Ammon's horn (tissue), 1 donor: ENCODE results near the gene ZFP36.

Experiments
- DNase-seq: peaks from one replicate; pipeline ENCODE4 v3.0.0-alpha.2; 2016; ENCODE audit warnings: low spot score

Gene ZFP36

DNA sequence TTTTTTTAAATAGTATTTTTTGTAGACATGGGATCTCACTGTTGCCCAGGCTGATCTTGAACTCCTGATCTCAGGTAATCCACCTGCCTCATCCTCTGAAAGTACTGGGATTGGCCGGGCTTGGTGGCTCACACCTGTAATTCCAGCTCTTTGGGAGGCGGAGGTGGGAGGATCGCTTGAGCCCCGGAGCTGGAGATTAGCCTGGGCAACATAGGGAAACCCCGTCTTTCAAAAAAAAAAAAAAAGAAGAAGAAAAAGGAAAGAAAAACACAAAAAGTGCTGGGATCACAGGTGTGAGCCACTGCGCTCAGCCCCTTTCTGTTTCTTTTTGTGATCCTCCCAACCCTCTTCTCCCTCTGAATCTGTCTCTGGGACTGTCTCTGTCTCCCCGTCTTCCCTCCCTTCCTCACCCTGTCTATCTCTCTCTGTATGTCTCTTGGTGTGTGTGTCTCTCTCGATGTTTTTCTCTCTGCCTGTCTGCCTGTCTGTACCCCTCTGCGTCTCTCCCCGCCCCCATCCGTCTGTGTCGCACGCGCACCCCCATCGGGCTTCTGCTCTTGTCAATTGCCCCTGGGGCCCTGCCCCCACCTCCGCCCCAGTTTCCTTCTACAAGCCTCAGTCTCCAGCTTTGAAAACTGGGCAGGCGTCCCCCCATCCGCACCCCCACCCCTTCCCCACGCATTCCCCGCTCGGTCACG, 540 bp upstream of the ZFP36 start:
- DNase-seq = no peak

DNA sequence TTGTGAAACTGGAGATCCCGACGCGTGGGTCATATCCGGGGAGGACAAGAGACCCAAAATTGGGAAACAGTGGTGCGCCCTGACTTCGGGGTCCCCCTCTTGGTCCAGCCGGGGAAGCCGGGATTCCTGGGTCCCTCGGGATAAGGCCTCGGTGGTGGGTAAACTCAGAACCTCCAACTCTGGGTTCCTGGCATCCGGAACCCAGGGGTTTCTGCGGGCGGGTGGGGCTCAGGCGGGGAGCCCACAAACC, 688 bp downstream of the ZFP36 start:
- DNase-seq = no peak

DNA sequence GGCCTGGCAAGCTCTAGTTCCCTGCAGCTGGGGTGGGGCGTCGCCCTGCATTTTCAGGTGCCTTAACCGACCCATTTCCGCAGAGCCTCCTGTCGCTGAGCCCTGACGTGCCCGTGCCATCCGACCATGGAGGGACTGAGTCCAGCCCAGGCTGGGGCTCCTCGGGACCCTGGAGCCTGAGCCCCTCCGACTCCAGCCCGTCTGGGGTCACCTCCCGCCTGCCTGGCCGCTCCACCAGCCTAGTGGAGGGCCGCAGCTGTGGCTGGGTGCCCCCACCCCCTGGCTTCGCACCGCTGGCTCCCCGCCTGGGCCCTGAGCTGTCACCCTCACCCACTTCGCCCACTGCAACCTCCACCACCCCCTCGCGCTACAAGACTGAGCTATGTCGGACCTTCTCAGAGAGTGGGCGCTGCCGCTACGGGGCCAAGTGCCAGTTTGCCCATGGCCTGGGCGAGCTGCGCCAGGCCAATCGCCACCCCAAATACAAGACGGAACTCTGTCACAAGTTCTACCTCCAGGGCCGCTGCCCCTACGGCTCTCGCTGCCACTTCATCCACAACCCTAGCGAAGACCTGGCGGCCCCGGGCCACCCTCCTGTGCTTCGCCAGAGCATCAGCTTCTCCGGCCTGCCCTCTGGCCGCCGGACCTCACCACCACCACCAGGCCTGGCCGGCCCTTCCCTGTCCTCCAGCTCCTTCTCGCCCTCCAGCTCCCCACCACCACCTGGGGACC, 1.2 kb downstream of the ZFP36 start:
- no peak for DNase-seq

DNA sequence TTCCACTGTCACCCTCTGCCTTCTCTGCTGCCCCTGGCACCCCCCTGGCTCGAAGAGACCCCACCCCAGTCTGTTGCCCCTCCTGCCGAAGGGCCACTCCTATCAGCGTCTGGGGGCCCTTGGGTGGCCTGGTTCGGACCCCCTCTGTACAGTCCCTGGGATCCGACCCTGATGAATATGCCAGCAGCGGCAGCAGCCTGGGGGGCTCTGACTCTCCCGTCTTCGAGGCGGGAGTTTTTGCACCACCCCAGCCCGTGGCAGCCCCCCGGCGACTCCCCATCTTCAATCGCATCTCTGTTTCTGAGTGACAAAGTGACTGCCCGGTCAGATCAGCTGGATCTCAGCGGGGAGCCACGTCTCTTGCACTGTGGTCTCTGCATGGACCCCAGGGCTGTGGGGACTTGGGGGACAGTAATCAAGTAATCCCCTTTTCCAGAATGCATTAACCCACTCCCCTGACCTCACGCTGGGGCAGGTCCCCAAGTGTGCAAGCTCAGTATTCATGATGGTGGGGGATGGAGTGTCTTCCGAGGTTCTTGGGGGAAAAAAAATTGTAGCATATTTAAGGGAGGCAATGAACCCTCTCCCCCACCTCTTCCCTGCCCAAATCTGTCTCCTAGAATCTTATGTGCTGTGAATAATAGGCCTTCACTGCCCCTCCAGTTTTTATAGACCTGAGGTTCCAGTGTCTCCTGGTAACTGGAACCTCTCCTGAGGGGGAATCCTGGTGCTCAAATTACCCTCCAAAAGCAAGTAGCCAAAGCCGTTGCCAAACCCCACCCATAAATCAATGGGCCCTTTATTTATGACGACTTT, 2.0 kb downstream of the ZFP36 start:
- no peak for DNase-seq

DNA sequence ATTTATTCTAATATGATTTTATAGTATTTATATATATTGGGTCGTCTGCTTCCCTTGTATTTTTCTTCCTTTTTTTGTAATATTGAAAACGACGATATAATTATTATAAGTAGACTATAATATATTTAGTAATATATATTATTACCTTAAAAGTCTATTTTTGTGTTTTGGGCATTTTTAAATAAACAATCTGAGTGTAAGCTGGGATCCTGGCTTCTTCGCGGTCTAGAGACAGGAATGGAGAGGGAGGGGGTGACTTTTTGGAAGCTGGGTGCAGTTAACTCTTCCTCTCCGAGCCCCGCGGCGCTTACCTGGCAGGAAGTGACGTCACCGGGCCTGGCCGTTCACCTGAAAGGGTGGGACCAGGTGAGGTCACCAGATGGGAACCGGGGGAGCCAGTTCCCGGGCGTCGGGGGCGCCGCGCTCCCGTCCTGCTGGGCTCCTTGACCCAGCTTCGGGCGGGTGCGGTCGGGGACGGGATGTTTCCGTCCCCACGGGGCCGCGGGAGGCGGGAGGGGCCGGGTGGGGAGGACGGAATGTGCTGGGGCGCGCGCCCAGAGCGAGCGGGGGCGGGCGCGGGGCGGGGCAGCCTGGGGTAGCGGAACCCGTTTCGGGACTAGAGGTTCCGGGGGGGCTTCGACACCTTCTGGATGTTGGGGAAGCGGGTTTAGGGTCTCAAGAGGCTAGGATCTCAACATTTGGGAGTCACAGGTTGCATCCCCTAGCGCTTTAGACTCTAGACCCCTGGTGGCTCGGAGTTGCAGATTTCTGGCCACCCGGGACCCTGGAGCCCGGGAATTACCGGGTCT, 2.8 kb downstream of the ZFP36 start:
- DNase-seq = peak; percentile 56

DNA sequence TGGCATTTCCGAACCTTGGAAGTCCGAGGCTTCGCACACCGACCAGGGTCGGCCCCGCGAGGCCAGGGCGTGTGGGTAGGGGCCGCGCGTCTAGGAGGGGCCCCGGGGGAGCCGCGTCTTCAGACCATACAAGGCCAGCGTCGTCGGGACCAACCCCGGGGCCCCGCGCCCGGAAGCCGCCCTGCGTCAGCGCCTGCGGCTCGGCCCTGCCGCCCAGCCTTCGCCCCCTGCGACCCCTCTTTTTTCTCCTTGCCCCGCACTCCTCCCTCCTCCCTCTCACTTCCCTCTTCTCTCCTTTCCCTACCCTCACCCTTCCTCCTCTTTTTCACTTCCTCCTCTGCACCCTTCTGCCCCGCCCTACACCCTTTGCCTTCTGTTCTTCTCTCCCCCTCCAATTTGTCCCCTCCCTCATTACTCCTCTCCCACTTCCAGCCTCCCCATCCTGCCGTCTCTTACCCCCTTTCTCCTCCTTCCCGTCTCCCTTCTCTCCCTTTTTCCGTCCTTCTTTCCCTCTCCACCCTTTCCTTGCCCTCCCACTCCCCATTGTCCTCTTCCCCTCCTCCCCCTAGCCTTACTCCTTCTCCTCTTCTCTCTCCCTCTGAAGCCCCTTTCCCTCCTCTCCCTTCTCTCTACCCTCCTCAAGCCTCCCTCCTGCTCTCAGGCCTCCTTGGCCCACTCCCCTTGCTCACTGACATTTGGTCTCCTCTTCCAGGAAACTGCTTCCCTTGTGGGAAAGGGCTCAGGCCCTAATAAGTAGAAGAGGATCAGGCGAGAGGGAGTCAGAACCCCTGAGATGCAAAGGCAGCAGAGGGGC, 3.6 kb downstream of the ZFP36 start:
- peak; percentile 73 for DNase-seq

DNA sequence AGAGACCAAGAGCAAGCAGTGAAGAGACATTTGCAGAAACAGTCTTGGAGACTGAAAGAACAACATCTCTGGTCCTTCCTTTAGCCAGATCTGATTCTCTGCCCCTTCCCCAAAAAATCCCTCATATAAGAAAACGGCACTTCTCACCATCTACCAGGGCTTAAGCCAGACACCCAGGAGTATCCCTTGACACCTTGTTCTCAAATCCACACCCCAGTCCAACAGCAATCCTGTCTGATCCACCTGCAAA, 4.1 kb downstream of the ZFP36 start:
- no peak for DNase-seq

DNA sequence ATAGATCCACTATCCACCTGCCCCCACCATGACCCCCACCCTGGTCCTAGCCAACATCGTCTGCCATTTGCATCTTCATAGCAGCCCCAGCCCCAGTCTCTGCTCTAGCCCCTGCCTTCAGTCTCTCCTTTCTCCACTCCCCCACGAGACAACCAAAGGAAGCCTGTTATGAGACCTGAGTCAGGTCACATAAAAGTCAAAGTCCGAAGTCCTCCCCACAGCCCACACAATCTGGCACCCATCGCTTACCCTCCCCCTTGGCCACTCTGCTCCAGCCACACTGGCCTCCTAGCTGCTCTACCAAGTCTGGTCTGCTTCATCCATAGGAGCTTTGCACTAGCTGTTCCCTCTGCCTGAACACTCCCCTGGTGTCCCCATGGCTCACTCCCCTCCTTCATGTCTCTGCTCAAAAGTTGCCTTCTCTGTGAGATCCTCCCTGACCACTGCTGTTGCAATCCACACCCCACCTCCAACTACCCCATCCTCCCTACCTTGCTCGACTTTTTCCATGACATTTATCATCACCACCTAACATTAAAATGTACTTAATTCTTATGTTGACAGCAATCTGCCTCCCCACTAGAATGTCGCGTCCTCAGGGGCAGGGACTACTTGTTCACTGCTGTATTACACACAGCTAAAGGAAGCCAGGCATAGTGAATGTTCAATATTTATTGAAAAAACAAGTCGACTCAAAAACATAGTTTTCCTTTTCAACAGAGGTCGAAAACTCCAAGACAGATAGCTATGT, 4.6 kb downstream of the ZFP36 start:
- no peak for DNase-seq

DNA sequence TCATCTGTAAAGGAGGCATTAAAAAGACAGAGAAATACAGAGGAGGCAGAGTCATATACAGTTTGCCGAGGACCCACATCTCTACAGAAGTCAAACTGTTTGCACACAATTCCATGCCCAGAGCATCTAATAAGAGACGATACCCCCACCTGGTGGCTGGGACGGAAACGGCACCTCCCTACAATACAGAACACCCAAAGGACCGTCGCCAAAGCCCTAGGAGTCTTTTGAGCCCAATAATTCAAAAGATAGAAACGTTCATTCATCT, 5.1 kb downstream of the ZFP36 start:
- DNase-seq = peak; percentile 90

DNA sequence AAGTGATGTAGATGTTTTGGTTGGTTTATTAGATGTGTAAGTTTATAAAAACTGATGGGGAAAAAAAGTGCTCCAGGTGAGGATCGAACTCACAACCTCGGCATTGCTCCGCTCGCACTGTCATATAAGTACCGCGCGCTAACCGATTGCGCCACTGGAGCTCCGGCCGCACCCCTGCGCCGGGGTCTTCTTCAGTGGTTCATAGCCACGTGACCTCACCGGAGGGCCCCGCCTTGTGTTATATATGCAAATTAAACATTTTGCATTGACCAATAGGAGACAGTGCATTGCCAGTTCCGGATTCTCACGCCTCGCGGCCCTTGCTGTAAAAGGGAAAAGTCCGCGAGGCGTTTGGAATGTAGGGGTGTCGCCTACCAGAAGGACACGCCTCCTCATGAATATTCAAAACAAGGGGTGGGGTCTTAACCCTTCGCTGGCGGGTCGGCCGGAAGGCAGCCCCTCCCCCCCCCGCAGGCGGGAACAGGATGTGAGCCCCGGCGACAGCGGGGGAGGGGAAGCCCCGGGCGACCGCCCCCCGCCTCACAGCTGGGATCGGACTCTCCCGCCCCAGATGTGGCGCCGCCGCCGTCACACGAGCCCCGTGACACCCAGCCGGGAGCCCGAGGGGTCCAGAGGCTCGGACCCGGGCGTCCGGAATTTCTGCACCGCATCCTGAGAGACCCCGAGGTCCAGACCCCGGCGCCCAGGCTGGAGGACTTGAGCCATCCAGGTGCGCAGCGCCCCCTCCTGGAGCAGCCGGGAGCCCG, 5.6 kb downstream of the ZFP36 start, which contains the start of gene PLEKHG2:
Gene PLEKHG2, plus strand, starts transcription at position 570 of the 767 bp plus-strand sequence. CDS start 1,418 bp downstream, outside the sequence.
- peak; percentile 98 for DNase-seq

DNA sequence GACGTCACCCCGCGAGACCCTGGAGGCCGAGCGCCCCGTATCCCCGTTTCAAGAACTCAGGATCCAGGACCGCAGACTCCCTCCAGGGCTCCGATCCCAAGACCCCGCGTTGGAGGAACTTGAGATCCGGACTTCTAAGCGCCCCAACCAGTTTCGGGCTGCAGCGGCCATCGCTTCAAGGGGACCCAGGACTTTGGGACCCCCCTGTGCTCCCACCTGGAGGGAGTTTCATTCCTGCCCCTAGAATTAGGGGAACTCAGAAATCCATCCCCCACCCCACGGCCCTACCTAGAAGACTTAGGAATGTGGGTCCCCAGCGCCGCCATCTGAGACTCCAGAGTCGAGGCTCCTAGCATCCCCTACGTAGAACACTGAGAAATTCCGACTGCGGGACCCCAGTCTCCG, 6.2 kb downstream of the ZFP36 start:
- no peak for DNase-seq

DNA sequence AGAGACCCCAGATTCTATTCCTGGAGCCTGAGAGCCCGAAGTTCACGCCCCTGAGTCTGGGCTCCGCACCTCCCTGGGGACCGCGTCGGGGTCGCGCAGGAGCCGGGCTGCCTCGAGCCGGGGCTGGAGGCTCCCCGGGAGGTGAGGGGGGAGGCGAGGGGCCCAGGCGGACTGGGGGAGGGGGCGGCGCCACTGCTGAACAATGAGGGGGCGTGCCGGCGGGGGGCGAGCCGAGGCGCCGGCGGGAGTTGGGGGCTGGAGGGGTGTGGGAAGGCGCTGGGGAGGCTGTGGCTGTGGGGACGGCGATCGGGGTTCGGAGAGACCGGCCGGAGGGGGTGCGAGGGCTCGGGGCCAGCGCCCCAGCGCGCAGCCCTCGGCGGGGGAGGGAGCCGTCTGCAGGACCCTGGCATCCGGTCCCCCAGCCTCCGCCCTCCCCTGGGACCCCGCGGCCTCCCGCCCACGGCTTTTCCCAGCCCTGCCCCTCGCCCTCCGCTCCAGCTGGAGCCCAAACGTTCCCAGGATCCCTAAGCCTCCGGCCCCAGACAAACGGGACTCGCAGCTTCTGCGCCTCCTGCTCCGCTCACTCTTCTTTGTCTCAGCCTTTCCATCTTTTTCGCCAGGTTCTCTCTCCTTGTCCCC, 6.7 kb downstream of the ZFP36 start:
- no peak for DNase-seq

DNA sequence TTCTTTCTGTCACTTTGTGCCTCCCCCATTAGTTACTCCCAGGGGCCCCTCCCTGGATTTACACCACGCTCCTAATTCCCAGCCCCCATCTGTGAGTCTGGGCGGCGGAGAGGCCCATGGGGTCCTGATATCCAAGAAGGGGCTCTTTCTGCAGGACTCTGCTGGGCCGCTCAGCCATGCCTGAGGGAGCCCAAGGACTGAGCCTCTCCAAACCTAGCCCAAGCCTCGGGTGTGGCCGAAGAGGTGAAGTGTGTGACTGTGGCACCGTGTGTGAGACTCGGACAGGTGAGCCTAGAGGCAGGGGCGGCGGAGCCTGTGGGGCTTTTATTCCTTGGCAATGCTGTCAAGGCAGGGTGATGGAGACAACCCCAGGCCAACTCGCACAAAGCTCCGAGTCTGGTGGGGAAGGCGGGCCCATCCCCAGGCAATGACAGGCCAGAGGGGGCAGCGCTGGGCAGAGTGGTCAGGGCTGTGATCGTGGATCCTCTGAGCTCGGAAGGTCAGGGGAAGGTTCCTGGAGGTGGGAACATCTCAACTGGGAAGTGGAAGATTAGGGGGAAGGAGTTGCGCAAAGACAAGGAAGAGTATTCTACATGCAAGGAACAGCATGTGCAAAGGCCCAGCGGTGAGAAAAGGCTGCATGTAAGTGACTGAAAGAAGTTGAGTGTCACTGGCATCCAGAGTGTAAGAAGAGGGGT, 7.4 kb downstream of the ZFP36 start:
- DNase-seq = no peak

DNA sequence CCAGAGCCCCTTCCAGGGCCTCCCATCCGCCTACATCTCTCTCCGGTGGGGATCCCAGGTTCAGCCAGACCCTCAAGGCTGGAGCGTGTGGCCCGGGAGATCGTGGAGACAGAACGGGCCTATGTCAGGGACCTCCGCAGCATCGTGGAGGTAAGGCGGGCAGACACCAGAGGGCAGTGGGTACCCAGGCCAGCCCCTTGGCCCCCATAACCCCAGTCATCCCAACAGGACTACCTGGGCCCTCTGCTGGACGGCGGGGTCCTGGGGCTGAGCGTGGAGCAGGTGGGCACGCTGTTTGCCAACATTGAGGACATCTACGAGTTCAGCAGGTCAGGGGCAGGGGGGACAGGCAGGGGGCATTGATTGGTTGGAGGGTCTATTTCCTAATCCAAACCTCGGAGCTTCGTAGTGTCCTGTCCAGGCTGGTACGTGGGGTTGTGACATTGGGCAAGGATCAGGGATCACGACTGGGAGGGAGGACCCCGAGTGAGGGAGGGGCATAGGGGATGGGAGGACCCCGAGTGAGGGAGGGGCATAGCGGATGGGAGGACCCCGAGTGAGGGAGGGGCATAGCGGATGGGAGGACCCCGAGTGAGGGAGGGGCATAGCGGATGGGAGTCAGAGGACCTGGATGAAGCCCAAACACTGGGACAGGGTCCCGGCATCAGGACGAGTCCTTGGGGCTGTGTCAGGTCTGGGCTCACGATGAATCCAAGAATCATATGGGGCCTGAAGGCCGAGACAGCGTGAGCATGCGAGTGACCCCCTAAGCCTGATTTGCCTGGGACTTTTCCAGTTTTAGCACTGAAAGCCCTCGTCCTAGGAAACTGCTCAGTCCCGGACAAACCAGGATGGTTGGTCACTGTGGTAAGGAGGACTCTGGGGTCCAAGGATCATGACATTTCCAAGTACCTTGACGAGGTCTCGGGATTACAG, 8.7 kb downstream of the ZFP36 start:
- DNase-seq = no peak

DNA sequence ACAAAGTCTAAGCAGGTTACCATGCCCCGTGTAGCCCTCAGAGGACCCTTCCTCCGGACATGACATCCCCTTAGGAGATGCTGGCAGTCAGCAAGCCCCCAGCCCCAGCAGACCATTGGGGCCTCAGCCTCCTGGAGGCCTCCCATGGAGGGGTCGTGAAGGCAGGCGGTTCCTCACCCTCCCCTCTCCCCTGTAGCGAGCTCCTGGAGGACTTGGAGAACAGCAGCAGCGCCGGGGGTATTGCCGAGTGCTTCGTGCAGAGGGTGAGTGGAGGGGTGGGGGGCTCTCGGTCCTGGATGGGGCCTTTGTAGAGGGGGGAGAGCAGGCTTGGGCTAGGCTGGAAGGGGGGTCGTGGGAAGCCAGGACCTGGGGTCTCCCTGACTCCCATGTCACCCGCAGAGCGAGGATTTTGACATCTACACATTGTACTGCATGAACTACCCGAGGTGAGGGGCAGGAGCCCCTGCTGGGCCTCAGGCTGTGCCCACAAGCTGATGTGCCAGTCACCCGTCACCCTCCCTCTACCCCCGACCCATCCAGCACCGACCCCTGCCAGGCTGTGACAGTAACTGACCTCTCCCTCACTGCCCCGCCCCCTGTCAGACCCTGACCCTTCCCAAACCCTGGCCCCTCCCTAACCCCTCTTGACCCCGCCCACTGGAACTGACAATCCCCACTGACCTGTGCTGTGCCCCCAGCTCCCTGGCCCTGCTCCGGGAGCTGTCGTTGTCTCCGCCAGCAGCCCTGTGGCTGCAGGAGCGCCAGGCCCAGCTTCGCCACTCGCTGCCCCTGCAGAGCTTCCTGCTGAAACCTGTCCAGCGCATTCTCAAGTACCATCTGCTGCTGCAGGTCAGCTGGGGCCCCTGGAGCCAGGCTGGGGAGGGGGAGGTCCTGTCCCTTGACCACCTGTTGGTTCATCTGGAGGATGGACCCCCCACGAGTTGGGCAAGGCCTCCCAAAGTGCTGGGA, 9.8 kb downstream of the ZFP36 start:
- DNase-seq = no peak

DNA sequence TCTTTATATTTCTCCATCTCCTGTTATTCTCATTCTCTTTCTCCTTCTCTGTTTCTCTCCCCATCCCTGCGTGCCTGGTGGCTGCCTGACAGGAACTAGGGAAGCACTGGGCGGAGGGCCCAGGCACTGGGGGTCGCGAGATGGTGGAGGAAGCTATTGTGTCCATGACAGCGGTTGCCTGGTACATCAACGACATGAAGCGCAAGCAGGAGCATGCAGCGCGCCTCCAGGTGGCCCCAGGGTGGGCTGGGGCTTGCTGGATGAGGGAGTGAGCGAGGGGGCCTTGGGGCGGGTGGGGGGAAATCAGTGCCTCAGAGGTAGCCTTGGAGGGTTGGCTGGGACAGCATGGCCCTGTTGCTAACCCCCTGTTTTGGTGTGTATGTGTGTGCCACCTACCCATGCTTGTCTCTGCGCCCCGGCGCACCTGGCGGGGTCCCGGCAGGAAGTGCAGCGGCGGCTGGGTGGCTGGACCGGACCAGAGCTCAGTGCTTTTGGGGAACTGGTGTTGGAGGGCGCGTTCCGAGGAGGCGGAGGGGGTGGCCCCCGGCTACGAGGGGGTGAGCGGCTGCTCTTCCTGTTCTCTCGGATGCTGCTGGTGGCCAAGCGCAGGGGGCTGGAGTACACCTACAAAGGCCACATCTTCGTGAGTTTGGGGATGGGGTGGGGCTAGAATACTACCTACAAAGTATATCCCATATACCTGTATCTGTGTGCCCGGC, 11.0 kb downstream of the ZFP36 start:
- DNase-seq = no peak
